Urothelium cell line (cell line): ENCODE measurements around the gene FAM89A.
"Not testable (repeated sequence)": the region's sequence is repeated elsewhere in the genome, so short reads cannot be mapped to it uniquely, and the experiment has no call there.

Experiments used
- DNase-seq: peaks from one replicate; pipeline ENCODE4 v3.0.0; 2011; ENCODE audit warnings: low spot score, mixed read lengths
- FAIRE-seq: peaks from 2 replicates; lab custom pipeline; 2011; peaks lifted over from hg19 to GRCh38; lab: Jason Lieb, UNC

FAM89A gene

GRCh38 chr1:231037585-231038517 is 2.2 kb downstream of the FAM89A start:
- DNase-seq (no peak), FAIRE-seq (no peak)

- DNase-seq: no peak
Observed at GRCh38 chr1:231036416-231036815, 3.6 kb downstream of the FAM89A start.

GRCh38 chr1:231035799-231036198 is 4.3 kb downstream of the FAM89A start:
- DNase-seq (no peak), FAIRE-seq (no peak)

More at GRCh38 chr1:231036416-231036815, 3.6 kb downstream of the FAM89A start:
- FAIRE-seq: no peak

GRCh38 chr1:231032963-231033362 is 7.1 kb downstream of the FAM89A start:
- DNase-seq (no peak), FAIRE-seq (no peak)

GRCh38 chr1:231029841-231030240 is 10.2 kb downstream of the FAM89A start:
- FAIRE-seq (no peak), DNase-seq (no peak)

- not testable (repeated sequence) for DNase-seq, FAIRE-seq
Observed at GRCh38 chr1:231029247-231029646, 10.8 kb downstream of the FAM89A start.

- no peak for FAIRE-seq
- no peak for DNase-seq
Observed at GRCh38 chr1:231028682-231029081, 11.4 kb downstream of the FAM89A start.

GRCh38 chr1:231027971-231028370 is 12.1 kb downstream of the FAM89A start:
- FAIRE-seq: no peak
- no peak for DNase-seq

- FAIRE-seq (no peak), DNase-seq (no peak)
Observed at GRCh38 chr1:231027136-231027925, 12.7 kb downstream of the FAM89A start.

GRCh38 chr1:231026576-231026975 is 13.5 kb downstream of the FAM89A start:
- DNase-seq (no peak), FAIRE-seq (no peak)

GRCh38 chr1:231023150-231023549 is 16.9 kb downstream of the FAM89A start:
- no peak for FAIRE-seq
- DNase-seq: no peak

- not testable (repeated sequence) for DNase-seq, FAIRE-seq
Observed at GRCh38 chr1:231022543-231022942, 17.5 kb downstream of the FAM89A start.

- no peak for FAIRE-seq
- no peak for DNase-seq
Observed at GRCh38 chr1:231021540-231022031, 18.5 kb downstream of the FAM89A start.

- FAIRE-seq: no peak
- no peak for DNase-seq
Observed at GRCh38 chr1:231020816-231021215, 19.2 kb downstream of the FAM89A start.

GRCh38 chr1:231020139-231020601 is 19.9 kb downstream of the FAM89A start:
- no peak for FAIRE-seq
- DNase-seq: peak; percentile 46

GRCh38 chr1:231019711-231020110 is 20.3 kb downstream of the FAM89A start:
- FAIRE-seq: no peak
- DNase-seq: no peak

- FAIRE-seq (no peak), DNase-seq (no peak)
Observed at GRCh38 chr1:231016966-231017365, 23.1 kb downstream of the FAM89A start.

GRCh38 chr1:231016234-231016633 is 23.8 kb downstream of the FAM89A start:
- FAIRE-seq (no peak), DNase-seq (no peak)

- no peak for FAIRE-seq
- DNase-seq: no peak
Observed at GRCh38 chr1:231013391-231014015, 26.6 kb downstream of the FAM89A start.

GRCh38 chr1:231011963-231012362 is 28.1 kb downstream of the FAM89A start:
- FAIRE-seq (no peak), DNase-seq (no peak)

- DNase-seq (no peak), FAIRE-seq (no peak)
Observed at GRCh38 chr1:231011360-231011759, 28.7 kb downstream of the FAM89A start.
